HG03342 (cell line): ENCODE data around the gene SNX4.

Experiments
- ATAC-seq: cut with Tn5 transposase; IDR thresholded peaks from one replicate; pipeline ENCODE4 v1.9.1; 2021; ENCODE audit warnings: mild to moderate bottlenecking, moderate library complexity; ENCODE audit not compliant: unreplicated experiment

The SNX4 gene

DNA sequence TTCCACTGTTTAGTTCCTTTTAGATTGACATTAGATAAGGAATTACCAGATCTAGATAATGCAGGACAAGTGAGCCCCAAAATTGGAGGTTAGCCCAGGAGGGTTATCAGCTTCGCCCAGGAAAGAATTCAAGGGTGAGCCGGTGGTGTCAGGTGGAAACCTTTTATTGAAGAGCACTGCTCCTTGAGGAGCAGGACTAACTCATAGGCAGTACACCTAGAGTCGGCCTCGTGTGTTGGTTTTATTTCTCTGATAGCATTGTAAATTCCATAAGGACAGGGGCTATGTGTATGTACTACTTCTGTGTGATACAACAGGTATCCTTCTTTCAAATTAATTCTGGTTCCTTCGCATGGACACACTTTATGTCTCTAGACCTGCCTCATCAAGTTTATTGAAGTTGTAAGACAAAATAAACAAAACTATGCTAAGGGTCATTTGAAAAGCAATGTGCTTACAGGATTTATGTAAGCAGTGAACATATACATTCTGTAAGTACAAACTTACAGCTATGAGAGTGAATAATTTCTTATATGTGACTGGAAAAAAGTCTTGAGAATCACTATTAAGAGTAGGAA, 57.2 kb downstream of the SNX4 start:
- no peak for ATAC-seq

DNA sequence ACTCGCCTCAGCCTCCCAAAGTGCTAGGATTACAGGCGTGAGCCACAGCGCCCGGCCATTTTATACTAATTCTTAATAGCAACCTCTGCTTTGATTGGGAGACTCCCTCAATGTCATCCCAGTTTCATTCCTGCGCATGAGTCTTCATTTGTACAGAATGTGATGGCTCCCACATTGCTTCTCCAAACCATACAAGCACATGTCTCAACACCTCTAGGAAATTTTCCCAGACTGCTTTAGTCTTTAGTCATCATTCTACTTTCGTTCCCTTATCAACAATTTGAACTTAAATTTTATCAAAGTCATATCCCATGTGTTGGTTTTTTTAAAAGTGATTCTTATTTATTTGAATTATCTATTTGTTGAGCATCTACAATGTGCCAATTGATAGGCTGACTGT, 58.1 kb downstream of the SNX4 start:
- no peak for ATAC-seq

- no peak for ATAC-seq
These were observed 59.8 kb downstream of the SNX4 start for GRCh38 chr3:125460233-125460632.

GRCh38 chr3:125443923-125444322, 76.1 kb downstream of the SNX4 start:
- no peak for ATAC-seq

GRCh38 chr3:125442506-125442905, 77.5 kb downstream of the SNX4 start:
- no peak for ATAC-seq

DNA sequence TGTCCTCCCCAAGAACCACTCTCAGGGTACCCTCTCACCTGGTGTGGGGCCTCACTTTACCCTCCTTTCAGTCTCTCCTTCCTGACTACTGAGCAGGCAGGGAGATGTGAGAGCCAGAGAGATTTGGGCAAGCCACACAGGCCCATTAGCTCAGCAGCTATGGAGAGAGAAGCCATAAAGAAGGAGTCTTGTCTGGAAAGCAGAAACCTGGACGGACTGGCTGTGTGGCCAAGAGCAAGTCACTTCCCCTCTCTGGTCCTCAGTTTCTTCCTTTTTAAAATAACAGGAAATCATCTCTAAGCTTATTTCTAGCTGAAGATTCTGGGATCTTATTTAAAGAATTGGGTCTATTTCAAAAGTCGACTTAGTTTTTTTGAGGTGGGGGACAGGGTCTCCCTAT, 79.0 kb downstream of the SNX4 start:
- ATAC-seq: no peak

DNA sequence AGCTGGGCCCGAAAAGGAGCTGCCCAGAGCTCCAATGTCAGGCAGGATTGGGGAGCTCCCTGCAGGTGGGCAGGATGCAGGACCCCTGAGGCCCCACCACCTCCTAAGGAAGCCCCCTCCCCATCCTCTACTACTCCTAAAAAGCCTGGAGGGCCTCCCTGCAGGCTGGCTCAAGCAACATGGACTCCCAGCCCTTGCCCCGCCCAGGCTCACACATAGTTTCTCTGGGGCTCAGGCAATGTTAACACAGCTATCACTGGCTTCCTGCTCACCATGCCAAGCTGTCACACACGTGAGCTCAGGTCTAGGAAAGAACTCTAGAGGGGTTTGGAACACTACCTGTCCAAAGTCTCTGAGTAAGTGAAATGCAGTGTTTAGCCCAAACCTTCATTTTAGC, 79.4 kb downstream of the SNX4 start:
- no peak for ATAC-seq

GRCh38 chr3:125437631-125438435, 82.2 kb downstream of the SNX4 start:
- no peak for ATAC-seq

- no peak for ATAC-seq
These were observed 83.1 kb downstream of the SNX4 start for GRCh38 chr3:125436921-125437320.

- ATAC-seq: no peak
These were observed 84.8 kb downstream of the SNX4 start for GRCh38 chr3:125435231-125435630.

DNA sequence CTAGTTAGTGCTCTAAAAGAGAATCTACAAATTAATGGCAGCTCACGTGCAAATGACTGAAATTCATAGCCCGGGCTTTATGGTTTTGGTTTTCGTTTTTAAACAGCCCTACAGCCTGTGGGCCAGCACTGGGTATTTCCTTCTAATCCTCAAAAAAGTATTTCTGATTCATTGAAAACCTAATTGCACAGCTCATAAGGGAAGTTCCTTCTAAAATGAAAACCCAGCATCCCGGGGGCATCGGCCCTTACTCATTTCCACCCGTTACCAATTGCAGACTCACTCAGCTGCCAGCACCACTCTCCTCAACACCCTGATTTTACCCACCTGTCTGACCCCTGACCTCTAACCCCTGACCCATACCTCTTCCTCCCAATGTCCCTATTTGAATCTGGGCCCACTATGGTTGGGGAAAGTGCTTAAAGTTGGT, 85.4 kb downstream of the SNX4 start:
- no peak for ATAC-seq

DNA sequence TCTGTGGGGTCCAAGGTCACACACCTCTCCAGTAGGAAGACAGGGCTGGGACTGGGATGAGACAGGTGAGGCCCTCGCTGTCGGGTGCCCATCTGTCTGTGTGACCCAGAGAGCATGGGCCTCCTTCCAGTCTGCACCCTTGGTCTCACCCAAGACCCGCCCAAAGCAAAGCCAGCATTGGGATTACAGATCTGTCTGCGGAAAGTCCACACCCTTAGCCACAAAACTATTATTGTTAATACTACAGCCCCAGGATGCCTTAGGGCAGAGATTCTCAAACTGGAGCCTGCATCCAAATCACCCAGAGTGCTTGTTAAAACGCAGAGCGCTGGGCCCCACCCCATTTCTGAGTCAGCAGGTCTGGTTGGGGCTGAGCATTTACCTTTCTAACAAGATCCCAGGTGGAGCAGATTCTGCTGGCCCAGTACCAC, 86.4 kb downstream of the SNX4 start:
- ATAC-seq: no peak

GRCh38 chr3:125433091-125433534, 86.9 kb downstream of the SNX4 start:
- ATAC-seq: no peak

DNA sequence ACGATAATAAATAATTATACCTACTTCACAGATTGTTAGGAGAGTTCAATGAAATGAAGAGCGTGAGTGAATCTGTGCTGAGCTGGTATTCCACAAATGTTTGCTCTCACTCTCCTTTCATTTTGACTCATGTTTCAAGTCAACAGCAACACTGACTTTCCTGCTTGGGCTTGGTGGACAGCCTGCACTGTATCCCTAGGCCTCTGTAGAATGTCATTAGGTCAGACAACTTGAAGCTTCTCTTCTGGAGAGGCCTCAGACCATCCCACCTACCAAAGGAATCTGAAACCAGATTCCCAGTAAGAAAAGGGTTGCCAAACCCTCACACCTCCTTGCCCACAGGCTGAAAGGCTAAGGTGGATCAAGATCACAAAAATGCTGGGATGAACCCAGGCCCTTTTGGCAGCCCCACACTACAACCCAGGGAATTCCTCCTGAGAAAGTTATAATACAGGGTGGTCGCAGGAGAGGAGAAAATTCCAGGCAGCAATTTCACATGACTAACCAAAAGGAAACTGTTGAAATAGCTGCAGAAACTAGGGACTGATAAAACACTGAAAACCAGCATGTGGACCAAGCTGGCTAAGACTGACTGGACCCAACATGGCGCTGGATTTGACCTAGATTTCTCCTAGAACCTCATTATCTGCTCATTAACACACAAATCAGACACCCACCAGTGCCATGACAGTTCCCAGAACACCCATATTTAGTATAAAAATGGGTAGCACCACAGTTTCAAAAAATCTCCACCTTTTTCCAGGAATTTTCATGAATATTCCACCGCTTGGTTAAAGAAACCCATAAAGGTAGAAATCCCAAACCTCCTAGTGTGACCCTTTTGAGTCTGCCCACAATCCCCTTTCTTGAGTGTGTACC, 87.9 kb downstream of the SNX4 start:
- no peak for ATAC-seq

- ATAC-seq: no peak
These were observed 88.6 kb downstream of the SNX4 start for GRCh38 chr3:125431391-125431790.

DNA sequence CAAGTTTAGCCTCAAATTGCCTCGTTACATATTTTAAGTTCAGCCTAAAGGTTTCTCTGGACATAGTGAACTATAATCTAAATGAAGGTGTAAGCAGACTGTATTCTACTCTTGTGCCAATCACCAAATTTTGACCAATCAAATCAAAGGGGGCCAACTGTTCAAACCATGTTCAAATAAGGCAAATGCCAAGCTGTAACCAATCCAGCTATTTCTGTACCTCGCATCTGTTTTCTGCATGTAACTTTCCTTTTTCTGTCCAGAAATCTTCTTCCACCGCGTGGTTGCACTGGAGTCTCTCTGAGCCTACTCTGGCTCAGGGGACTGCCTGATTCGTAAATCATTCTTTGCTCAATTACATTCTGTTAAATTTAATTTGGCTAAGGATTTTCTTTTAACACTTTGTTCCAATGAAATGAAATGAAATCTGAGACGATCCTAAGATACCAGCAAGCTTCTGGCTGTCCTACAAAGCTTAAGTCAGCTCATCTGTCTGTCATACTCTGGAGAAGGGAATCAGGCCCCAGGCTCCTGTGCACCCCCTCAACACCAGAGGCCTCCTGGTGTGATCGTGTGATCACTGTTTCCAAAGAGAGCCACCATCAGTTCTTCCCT, 91.7 kb downstream of the SNX4 start:
- no peak for ATAC-seq

GRCh38 chr3:125418306-125418705, 101.7 kb downstream of the SNX4 start:
- ATAC-seq: no peak

GRCh38 chr3:125416235-125416634, 103.8 kb downstream of the SNX4 start:
- no peak for ATAC-seq

DNA sequence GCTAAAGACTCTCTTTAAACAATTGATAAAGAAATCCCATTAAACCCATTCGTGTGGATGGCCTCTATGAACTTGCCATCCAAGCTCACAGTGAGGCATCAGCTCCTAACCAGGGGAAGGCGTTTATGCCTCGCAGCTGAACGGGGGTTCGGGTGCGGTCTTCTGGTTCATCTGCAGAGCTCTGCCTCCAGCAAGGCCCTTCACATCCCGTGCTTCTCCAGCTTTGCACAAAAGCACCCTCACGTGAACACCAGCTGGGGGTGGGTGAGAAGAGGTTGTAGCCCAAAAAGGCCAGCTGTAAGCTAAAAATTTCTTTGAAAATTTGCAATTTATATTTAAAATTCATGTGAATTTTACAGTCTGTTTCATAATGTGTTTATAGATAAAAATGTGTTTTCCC, 105.3 kb downstream of the SNX4 start:
- ATAC-seq: no peak

GRCh38 chr3:125410922-125411321, 109.1 kb downstream of the SNX4 start:
- ATAC-seq: no peak

DNA sequence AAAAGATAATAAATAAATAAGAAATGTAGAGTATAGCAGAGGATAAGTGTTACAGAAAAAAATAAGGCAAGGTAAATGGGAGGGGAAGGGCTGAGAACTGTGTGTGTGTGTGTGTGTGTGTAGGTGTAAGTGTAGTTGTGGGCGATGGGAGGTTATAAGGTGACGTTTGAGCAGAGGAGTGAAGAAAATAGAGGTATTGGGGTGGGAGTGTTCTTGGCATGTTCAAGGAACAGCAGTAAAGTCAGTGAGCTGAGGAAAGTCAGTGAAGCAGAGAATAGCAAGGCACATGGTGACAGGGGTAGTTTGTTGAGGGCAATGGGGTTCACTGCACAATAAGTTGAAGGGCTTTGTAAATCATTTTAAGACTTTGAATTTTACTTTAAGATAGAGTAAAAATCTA, 113.9 kb downstream of the SNX4 start:
- ATAC-seq: no peak
